SU-DHL-6 (cell line): ENCODE measurements around the gene PHF20.

Experiments used
- CTCF ChIP-seq: fragments of 200-600 bp; sonication (generic); IDR thresholded peaks from one replicate; pipeline ENCODE4 v1.5.1; 2017; ENCODE audit warnings: antibody characterized with exemption, mild to moderate bottlenecking, low read length, moderate library complexity; ENCODE audit not compliant: insufficient read depth, poor library complexity, severe bottlenecking
- EZH2phosphoT487 ChIP-seq: fragments of 200-600 bp; sonication (generic), shearing (Covaris generic); conservative IDR thresholded peaks from 2 replicates; pipeline ENCODE4 v1.6.1; 2018; ENCODE audit warnings: mild to moderate bottlenecking, antibody characterized with exemption, low read length, moderate library complexity, mixed read lengths

DNA sequence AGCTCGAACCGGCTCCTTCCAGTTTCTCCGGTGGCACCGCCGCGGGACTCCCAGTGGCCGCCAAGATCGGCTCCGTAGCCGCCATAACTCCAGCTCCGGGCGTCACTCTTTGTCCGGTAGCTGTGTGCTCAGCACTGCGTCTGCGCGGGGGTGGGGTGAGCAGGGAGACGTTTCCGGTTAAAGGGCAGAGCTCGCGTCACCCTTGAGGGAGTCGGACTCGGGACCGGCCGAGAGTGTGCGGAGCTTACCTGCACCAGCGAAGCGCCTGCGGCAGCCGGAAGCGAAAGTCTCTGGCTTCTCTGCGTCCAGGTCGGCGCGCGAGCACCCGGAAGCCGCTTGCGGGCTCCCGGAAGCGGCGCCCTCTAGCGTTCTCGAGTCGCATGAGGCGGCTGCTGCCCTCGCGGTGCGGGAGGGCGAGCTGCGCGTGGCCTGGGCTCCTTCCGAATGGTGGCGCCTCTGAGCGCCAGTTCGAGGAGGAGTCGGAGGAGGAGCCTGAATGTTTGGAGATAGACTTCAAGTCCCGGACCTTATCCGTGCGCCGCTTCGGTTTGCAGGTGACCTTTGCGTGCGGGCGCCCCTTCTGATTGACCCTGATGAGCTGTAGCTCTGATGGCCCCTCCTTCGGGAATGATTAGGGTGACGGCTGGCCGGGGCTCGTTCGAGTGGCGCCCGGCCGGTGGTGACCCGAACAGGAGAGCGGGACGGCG lies 182.5 kb downstream of the PHF20 start, which contains the start of gene SCAND1:
- TF ChIP-seq CTCF: peak; percentile 97
- TF ChIP-seq EZH2phosphoT487: no peak
